ENCODE results near the gene GADD45A. TPM values are rescaled to one million over a fixed set of nuclear protein-coding genes. Genes with fewer than 3 reads are reported as not detected.

Gene GADD45A
- total RNA-seq, 1 experiment from 2014 or later: 129 TPM

- DNase-seq (peak; percentile 77), ATAC-seq (peak; percentile 65)
- H3K9me3 ChIP-seq (ENCODE audit: low read length): no peaks in the 10 kb centered on the region
- peak overlapping the region; percentile 55 for H3K27ac ChIP-seq (ENCODE audit: low read length)
- POLR2A ChIA-PET (ENCODE audit: unreplicated experiment): interaction anchor here (0.6 kb wide), 1 partner anchor 422 kb away, joined by 3 read pairs; no protein-coding TSS in a partner anchor
- no peaks in the 10 kb centered on the region for H3K79me2 ChIP-seq (ENCODE audit: low read length)
- H3F3A ChIP-seq (ENCODE audit: low read length, unreplicated experiment): no peaks in the 10 kb centered on the region
- no peak overlapping the region for H2AFZ ChIP-seq (ENCODE audit: low read length)
- BruUV-seq (replicated peaks): no TSS peak
- H3K4me2 ChIP-seq (ENCODE audit: low read length): peak overlapping the region; percentile 34; the same call in 1 of the 2 replicates
- intact Hi-C loops (cut with micrococcal nuclease): no loop called here
- peaks cover 27% of the 10 kb centered on the region for H3K4me1 ChIP-seq (ENCODE audit: insufficient read depth, low read length)
- H3K9me2 ChIP-seq (replicated peaks; ENCODE audit: low read length): no peaks in the 10 kb centered on the region
- TF ChIP-seq, protein P1, sequence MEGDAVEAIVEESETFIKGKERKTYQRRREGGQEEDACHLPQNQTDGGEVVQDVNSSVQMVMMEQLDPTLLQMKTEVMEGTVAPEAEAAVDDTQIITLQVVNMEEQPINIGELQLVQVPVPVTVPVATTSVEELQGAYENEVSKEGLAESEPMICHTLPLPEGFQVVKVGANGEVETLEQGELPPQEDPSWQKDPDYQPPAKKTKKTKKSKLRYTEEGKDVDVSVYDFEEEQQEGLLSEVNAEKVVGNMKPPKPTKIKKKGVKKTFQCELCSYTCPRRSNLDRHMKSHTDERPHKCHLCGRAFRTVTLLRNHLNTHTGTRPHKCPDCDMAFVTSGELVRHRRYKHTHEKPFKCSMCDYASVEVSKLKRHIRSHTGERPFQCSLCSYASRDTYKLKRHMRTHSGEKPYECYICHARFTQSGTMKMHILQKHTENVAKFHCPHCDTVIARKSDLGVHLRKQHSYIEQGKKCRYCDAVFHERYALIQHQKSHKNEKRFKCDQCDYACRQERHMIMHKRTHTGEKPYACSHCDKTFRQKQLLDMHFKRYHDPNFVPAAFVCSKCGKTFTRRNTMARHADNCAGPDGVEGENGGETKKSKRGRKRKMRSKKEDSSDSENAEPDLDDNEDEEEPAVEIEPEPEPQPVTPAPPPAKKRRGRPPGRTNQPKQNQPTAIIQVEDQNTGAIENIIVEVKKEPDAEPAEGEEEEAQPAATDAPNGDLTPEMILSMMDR (conservative IDR thresholded peaks at IDR 0.05; ENCODE audit: low read depth, low read length): no peak
- no peak for TF ChIP-seq EZH2phosphoT487 (IDR thresholded peaks at IDR 0.05; ENCODE audit: borderline replicate concordance, low read length)
- TF ChIP-seq EZH2 (IDR thresholded peaks at IDR 0.05; ENCODE audit: low read length, unreplicated experiment): no peak
- H3K9ac ChIP-seq (ENCODE audit: low read length): no peak overlapping the region
- H3K27me3 ChIP-seq (ENCODE audit: low read length): no peaks in the 10 kb centered on the region
- no peaks in the 10 kb centered on the region for H4K20me1 ChIP-seq (ENCODE audit: low read length)
- CTCF ChIA-PET: interaction anchor here (0.6 kb wide), 1 partner anchor 116 kb away, joined by 4 read pairs; no protein-coding TSS in a partner anchor
- no peaks in the 10 kb centered on the region for H3K36me3 ChIP-seq (ENCODE audit: low read depth, low read length)
- no peak overlapping the region for H3K4me3 ChIP-seq (ENCODE audit: low read length)
These were observed 37.1 kb upstream of the GADD45A start for GRCh38 chr1:67647814-67648358.

DNA sequence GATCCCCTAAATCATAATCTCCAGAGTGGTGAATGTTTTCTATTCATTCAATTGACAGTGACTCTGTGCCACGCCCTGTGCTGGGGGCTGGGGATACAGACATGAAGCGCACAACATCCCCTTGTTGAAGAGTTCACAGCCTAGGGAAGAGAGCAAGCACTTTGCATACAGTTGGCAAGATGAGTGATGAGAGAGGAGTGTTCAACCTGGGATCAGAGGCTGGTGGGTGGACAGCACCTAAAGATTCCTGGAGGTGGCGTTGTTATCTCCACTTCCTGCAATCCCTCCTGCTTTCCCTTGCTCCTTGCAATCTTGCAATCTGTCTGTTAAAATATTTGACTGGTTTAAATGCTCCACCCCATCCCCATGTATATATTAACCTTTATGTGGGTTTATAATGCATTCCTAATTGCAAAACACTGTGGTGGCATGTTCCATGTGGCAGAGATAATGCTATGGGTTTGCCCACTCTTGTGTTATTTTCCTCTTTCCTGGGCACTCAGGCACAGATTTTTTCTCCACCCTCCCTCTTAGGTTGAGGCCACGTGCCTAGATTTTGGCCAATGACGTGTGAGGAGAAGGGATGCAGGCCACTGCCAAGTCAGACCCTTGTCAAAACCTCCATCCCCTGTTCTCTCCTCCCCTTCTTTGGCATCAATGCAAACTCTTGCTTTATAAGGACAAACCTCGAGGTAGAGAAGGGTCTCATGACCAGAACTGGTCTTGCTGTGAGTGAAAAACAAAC lies 36.2 kb upstream of the GADD45A start:
- no peak for DNase-seq
- ChIA-PET POLR2A (ENCODE audit: unreplicated experiment) (no interaction called here), CTCF (no interaction called here)
- H3K4me2 ChIP-seq (ENCODE audit: low read length): no peak overlapping the region
- no peak overlapping the region for H2AFZ ChIP-seq (ENCODE audit: low read length)
- H3K79me2 ChIP-seq (ENCODE audit: low read length): no peaks in the 10 kb centered on the region
- H3K9me2 ChIP-seq (replicated peaks; ENCODE audit: low read length): no peaks in the 10 kb centered on the region
- H3F3A ChIP-seq (ENCODE audit: low read length, unreplicated experiment): no peaks in the 10 kb centered on the region
- BruUV-seq (replicated peaks): no TSS peak
- H3K27ac ChIP-seq (ENCODE audit: low read length): no peak overlapping the region
- intact Hi-C loops (cut with micrococcal nuclease): no loop called here
- TF ChIP-seq EZH2 (IDR thresholded peaks at IDR 0.05; ENCODE audit: low read length, unreplicated experiment): no peak
- TF ChIP-seq EZH2phosphoT487 (IDR thresholded peaks at IDR 0.05; ENCODE audit: borderline replicate concordance, low read length): no peak
- TF ChIP-seq, protein P1 (conservative IDR thresholded peaks at IDR 0.05; ENCODE audit: low read depth, low read length): no peak
- no peak overlapping the region for H3K9ac ChIP-seq (ENCODE audit: low read length)
- H4K20me1 ChIP-seq (ENCODE audit: low read length): no peaks in the 10 kb centered on the region
- peaks cover 33% of the 10 kb centered on the region for H3K4me1 ChIP-seq (ENCODE audit: insufficient read depth, low read length)
- ATAC-seq: no peak
- H3K9me3 ChIP-seq (ENCODE audit: low read length): no peaks in the 10 kb centered on the region
- no peak overlapping the region for H3K4me3 ChIP-seq (ENCODE audit: low read length)
- no peaks in the 10 kb centered on the region for H3K27me3 ChIP-seq (ENCODE audit: low read length)
- H3K36me3 ChIP-seq (ENCODE audit: low read depth, low read length): no peaks in the 10 kb centered on the region

- Histone ChIP-seq H3K9me3 (ENCODE audit: low read length) (no peaks in the 10 kb centered on the region), H3K9me2 (replicated peaks; ENCODE audit: low read length) (no peaks in the 10 kb centered on the region), H3K79me2 (ENCODE audit: low read length) (no peaks in the 10 kb centered on the region), H3K4me3 (ENCODE audit: low read length) (no peak overlapping the region), H3F3A (ENCODE audit: low read length, unreplicated experiment) (no peaks in the 10 kb centered on the region), H3K36me3 (ENCODE audit: low read depth, low read length) (no peaks in the 10 kb centered on the region), H3K27ac (ENCODE audit: low read length) (no peak overlapping the region), H3K4me1 (ENCODE audit: insufficient read depth, low read length) (peaks cover 33% of the 10 kb centered on the region), H3K4me2 (ENCODE audit: low read length) (no peak overlapping the region), H2AFZ (ENCODE audit: low read length) (no peak overlapping the region), H3K9ac (ENCODE audit: low read length) (no peak overlapping the region), H3K27me3 (ENCODE audit: low read length) (no peaks in the 10 kb centered on the region), H4K20me1 (ENCODE audit: low read length) (no peaks in the 10 kb centered on the region)
- no peak for ATAC-seq
- POLR2A ChIA-PET (ENCODE audit: unreplicated experiment): no interaction called here
- TF ChIP-seq EZH2phosphoT487 (IDR thresholded peaks at IDR 0.05; ENCODE audit: borderline replicate concordance, low read length) (no peak), EZH2 (IDR thresholded peaks at IDR 0.05; ENCODE audit: low read length, unreplicated experiment) (no peak)
- TF ChIP-seq, protein P1 (conservative IDR thresholded peaks at IDR 0.05; ENCODE audit: low read depth, low read length): no peak
- CTCF ChIA-PET: no interaction called here
- no TSS peak for BruUV-seq (replicated peaks)
- intact Hi-C loops (cut with micrococcal nuclease): no loop called here
- no peak for DNase-seq
These were observed 34.9 kb upstream of the GADD45A start for GRCh38 chr1:67650061-67650460.

All from PC-3 (cell line).